Psoas muscle (tissue), 8 donors: Measurements from ENCODE around the gene EPB41L2. TPM values are rescaled to one million over a fixed set of nuclear protein-coding genes. Genes with fewer than 3 reads are reported as not detected.
"Not testable (repeated sequence)": the region's sequence is repeated elsewhere in the genome, so short reads cannot be mapped to it uniquely, and the experiment has no call there.

Source experiments
- ATAC-seq, 4 donors: fragments of 200-7000 bp; cut with Tn5 transposase; one replicate each; pipeline ENCODE4 v1.9.1; 2020; ENCODE audit warnings: moderate library complexity in 3 of 4, mild to moderate bottlenecking in 2 of 4
- DNase-seq, 2 donors: peaks; one replicate each; pipeline ENCODE4 v3.0.0-alpha.2; 2020
- H3K27ac ChIP-seq: fragments of 200-600 bp; one replicate; pipeline ENCODE4 v1.8.0; 2022
- H3K27me3 ChIP-seq, 3 donors: fragments of 200-600 bp in 1 of 3; one replicate each; pipeline versions ENCODE4 v1.6.1 to v1.8.0; 2013 to 2022; ENCODE audit warnings: low read length in 2 of 3, mild to moderate bottlenecking in 2 of 3, moderate library complexity in 1 of 3; ENCODE audit not compliant: insufficient read depth in 3 of 3
- H3K36me3 ChIP-seq, 2 donors: fragments of 200-600 bp in 1 of 2; one replicate each; pipeline versions ENCODE4 v1.6.1 to v1.8.0; 2013 to 2022; ENCODE audit warnings: low read depth in 1 of 2, mild to moderate bottlenecking in 1 of 2, moderate library complexity in 1 of 2; ENCODE audit not compliant: insufficient read depth in 1 of 2
- H3K4me1 ChIP-seq: fragments of 200-600 bp; one replicate; pipeline ENCODE4 v1.8.0; 2022
- H3K4me3 ChIP-seq: fragments of 200-600 bp; one replicate; pipeline ENCODE4 v1.8.0; 2022; ENCODE audit warnings: mild to moderate bottlenecking
- H3K9me3 ChIP-seq: fragments of 200-600 bp; one replicate; pipeline ENCODE4 v1.8.0; 2022
- WGBS, 3 donors: extraction: QIAGEN DNeasy Blood & Tissue Kit; methylation state at CpG; one replicate each; pipeline versions ENCODE4 v1.1.6 to v1.1.7; 2013; 5-methylcytosine and 5-hydroxymethylcytosine counted together
- intact Hi-C, 2 donors: fragments of 100-400 bp; cut with DNase I; formaldehyde crosslinking; loops; one replicate each; pipeline versions ENCODE4 v1.11.0 to v1.14.2; 2022
- polyA plus RNA-seq, 3 donors: library from polyadenylated mRNA; stranded (reverse); fragments of 200-250 nt; gene quantifications; one replicate each; pipeline ENCODE4 v1.2.3, GENCODE V29; 2013
- total RNA-seq, 4 donors: library from RNA; stranded (reverse); fragmentation: NEBNext Ultra II Directional in 2 of 4; extraction: Animal tissue kit (Norgen Biotek cat#: 25700) in 2 of 4; gene quantifications; one replicate each; pipeline versions ENCODE4 v1.2.1 to v1.2.4, GENCODE V29; 2021 to 2023
- TF ChIP-seq, protein P1 (sequence below): fragments of 200-600 bp; IDR thresholded peaks from one replicate; pipeline ENCODE4 v1.8.0; 2022; ENCODE audit warnings: antibody characterized with exemption
- donor health status: healthy with polysubstance abuse.
- donor health status: DM: no; HTN: no; CAD: no; lungs with moderate emphysema.
- donor health status: Bipolar disorder and iron deficiency.
- donor health status: healthy.
- donor health status: DM: yes; HTN: yes; CAD: no.
- donor health status: DM: no; HTN: no; CAD: no.
- donor health status: DM: no; HTN: no; CAD: no.
- donor health status: DM: yes; HTN: yes; CAD: no.

The EPB41L2 gene
- total and polyA plus RNA-seq, 7 donors: 8.5 to 75.7 (median 22.7) TPM

DNA sequence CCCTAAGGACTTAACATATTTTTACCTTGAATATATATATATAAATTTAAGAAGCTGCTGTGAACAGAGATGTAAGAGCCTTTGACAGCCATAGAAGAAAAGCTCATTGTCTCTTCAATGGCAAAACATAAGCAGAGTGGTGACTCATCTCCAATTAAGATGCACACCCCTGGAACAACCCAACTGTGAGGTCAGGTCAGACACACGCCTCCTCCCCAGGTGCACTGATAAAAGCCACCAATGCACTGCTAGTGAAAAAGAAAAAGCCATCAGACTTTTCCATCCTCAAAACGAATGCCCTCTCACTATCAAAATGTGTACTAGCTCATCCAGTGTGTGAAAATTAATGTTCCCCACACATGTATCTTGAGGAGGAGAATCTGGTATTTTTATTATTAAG lies 135.7 kb downstream of the EPB41L2 start:
- TF ChIP-seq, protein P1, sequence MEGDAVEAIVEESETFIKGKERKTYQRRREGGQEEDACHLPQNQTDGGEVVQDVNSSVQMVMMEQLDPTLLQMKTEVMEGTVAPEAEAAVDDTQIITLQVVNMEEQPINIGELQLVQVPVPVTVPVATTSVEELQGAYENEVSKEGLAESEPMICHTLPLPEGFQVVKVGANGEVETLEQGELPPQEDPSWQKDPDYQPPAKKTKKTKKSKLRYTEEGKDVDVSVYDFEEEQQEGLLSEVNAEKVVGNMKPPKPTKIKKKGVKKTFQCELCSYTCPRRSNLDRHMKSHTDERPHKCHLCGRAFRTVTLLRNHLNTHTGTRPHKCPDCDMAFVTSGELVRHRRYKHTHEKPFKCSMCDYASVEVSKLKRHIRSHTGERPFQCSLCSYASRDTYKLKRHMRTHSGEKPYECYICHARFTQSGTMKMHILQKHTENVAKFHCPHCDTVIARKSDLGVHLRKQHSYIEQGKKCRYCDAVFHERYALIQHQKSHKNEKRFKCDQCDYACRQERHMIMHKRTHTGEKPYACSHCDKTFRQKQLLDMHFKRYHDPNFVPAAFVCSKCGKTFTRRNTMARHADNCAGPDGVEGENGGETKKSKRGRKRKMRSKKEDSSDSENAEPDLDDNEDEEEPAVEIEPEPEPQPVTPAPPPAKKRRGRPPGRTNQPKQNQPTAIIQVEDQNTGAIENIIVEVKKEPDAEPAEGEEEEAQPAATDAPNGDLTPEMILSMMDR: no peak
- WGBS, 3 donors: 81 to 90% (median 88%) methylated on average over 2 of the region's 2 CpGs
- intact Hi-C loops: no loop called here

DNA sequence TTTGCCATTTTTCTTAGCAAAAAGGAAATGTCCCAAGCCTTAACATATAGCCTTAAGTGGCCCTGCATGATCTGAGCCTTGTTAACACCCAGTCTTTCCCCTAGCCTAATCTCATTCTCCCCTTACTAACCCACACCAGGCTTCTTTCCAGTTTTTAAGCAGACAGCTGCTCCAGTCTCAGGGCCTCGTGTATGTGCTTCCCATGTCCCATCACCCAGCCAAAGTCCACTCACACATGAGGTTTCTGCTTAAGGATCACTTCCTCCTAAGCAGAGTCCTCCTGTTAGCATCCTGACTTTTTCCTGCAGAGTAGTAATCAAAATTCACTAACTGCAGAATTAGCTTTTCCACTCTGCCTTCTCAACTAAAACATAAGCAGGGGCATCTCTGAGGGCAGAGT lies 139.7 kb downstream of the EPB41L2 start:
- intact Hi-C loops: no loop called here
- Histone ChIP-seq H3K4me1 (peaks cover 2% of the 10 kb centered on the region), H3K27me3 (no peaks in the 10 kb centered on the region), H3K9me3 (no peaks in the 10 kb centered on the region), H3K27ac (no peak overlapping the region), H3K36me3 (no peaks in the 10 kb centered on the region), H3K4me3 (no peak overlapping the region)
- no peak for DNase-seq
- 16 to 29% (median 22%) methylated on average over 1 of the region's 1 CpG for WGBS, 3 donors
- TF ChIP-seq, protein P1: no peak
- ATAC-seq: no peak

More for the DNA sequence above, 135.7 kb downstream of the EPB41L2 start:
- H3K36me3 ChIP-seq: no peaks in the 10 kb centered on the region
- ATAC-seq: no peak
- H3K4me1 ChIP-seq: peaks cover 13% of the 10 kb centered on the region
- H3K27me3 ChIP-seq: no peaks in the 10 kb centered on the region
- DNase-seq: no peak
- no peaks in the 10 kb centered on the region for H3K9me3 ChIP-seq
- no peak overlapping the region for H3K27ac ChIP-seq
- H3K4me3 ChIP-seq: no peak overlapping the region

DNA sequence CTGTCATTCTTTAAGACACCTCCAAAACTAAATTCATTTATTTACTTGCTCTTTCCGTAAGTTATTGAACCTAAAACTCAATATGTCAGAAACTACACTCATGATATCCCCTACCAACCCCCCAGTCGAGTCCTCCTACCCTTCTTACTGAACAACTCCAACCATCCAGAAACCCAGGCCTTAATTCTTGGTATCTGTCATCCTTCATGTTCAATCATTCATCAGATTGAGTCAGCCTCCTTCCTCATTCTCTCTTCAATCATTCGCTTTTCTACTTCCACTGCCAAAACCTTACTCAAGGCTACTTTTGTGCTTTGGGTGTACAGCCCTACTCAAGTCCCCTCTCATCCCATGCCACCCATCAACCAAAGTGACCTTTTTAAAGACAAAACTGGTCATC lies 140.1 kb downstream of the EPB41L2 start:
- ATAC-seq: no peak
- 98% methylated on average over 3 of the region's 3 CpGs for WGBS, 3 donors
- Histone ChIP-seq H3K27me3 (no peaks in the 10 kb centered on the region), H3K4me1 (no peaks in the 10 kb centered on the region), H3K4me3 (no peak overlapping the region), H3K27ac (no peak overlapping the region), H3K9me3 (no peaks in the 10 kb centered on the region), H3K36me3 (no peaks in the 10 kb centered on the region)
- TF ChIP-seq, protein P1: no peak
- intact Hi-C loops: no loop called here
- no peak for DNase-seq

DNA sequence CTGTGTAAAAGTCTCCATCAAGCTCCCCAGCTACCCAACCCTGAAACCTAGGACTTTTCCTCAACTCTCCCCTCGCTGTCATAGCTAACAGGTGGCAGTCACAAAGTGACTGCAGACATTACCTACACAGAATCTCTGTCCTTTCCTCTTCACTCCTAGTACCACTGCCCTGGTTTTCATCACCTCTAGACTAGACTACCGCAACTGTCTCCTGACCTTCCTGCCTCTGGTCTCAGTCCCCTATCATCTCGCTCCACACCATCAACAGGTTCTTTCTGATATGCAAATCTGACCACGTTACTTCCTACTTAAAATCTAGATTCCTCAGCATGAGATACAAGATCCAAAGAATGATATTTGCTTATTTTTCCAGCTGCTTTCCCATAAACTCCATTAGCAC lies 142.1 kb downstream of the EPB41L2 start:
- Histone ChIP-seq H3K9me3 (no peaks in the 10 kb centered on the region), H3K27ac (no peak overlapping the region), H3K4me1 (no peaks in the 10 kb centered on the region), H3K27me3 (no peaks in the 10 kb centered on the region), H3K36me3 (no peaks in the 10 kb centered on the region), H3K4me3 (no peak overlapping the region)
- no peak for ATAC-seq
- 85 to 99% (median 98%) methylated on average over 4 of the region's 4 CpGs for WGBS, 3 donors
- intact Hi-C loops: no loop called here
- TF ChIP-seq, protein P1: no peak
- no peak for DNase-seq

DNA sequence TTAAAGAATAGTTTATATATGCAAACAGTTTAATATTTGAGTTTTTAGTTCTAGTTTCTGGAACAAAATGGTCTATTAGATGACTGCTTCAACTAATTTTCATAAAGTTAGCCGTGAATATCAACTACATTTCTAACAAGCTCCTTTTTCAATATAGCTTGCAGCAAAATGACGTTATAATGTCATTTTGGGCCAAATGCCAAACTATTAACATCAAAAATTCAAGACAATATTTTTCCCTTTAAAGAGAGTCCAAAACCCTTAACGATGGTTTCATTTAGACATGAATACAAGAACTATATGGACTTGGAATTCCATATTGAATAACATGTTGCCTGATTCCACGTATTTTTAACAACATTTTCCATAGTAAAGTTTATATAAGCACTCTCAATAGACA lies 144.9 kb downstream of the EPB41L2 start:
- ATAC-seq (no peak), DNase-seq (no peak)
- no peak overlapping the region for H3K27ac ChIP-seq
- TF ChIP-seq, protein P1: no peak
- H3K4me3 ChIP-seq: no peak overlapping the region
- intact Hi-C loops: no loop called here
- H3K27me3 ChIP-seq: no peaks in the 10 kb centered on the region
- no peaks in the 10 kb centered on the region for H3K36me3 ChIP-seq
- WGBS, 3 donors: 63 to 74% (median 70%) methylated on average over 4 of the region's 4 CpGs
- H3K9me3 ChIP-seq: no peaks in the 10 kb centered on the region
- H3K4me1 ChIP-seq: no peaks in the 10 kb centered on the region

DNA sequence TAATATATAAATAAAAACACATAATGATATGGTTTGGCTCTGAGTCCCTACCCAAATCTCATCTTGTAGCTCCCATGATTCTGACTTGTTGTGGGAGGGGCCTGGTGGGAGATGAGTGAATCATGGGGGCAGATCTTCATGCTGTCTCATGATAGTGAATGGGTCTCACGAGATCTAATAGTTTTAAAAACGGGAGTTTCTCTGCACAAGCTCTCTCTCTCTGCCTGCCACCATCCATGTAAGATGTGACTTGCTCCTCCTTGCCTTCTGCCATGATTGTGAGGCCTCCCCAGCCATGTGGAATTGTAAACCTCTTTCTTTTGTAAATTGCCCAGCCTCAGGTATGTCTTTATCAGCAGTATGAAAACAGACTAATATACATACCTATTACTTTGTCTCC lies 147.4 kb downstream of the EPB41L2 start:
- DNase-seq, H3K4me1 ChIP-seq, H3K4me3 ChIP-seq, ATAC-seq, H3K9me3 ChIP-seq, H3K36me3 ChIP-seq, H3K27ac ChIP-seq, H3K27me3 ChIP-seq, intact Hi-C loops: not testable (repeated sequence)
- 94 to 95% (median 95%) methylated on average over 2 of the region's 2 CpGs for WGBS, 3 donors
